K562 (cell line): Measurements from ENCODE around the gene CELF4. TPM values are rescaled to one million over a fixed set of nuclear protein-coding genes. Genes with fewer than 3 reads are reported as not detected.

Experiments
- ATAC-seq: fragments of 200-7000 bp; cut with Tn5 transposase; 3 replicates; pipeline ENCODE4 v1.9.1; 2020; ENCODE audit warnings: moderate library complexity
- BruUV-seq: library from RNA; stranded (reverse); fragments of 400-500 nt; replicated peaks from 2 replicates; lab custom pipeline; 2021; lab: Mats Ljungman, UMichigan
- CTCF ChIA-PET: fragments of 300-600 bp; formaldehyde crosslinking; extraction: SDS; loops from one replicate; lab custom pipeline; 2021; ENCODE audit warnings: low intra/inter-chr PET ratio; lab: Yijun Ruan, JAX
- POLR2A ChIA-PET: fragments of 300-600, 350-650 bp; sonication (Branson Sonifier 250); formaldehyde crosslinking; extraction: SDS; loops from one replicate; lab custom pipeline; 2021; ENCODE audit warnings: antibody characterized with exemption, inconsistent platforms; lab: Yijun Ruan, JAX
- DNase-seq, 4 experiments: peaks; one replicate each; pipeline versions ENCODE4 v3.0.0 to v3.0.0-alpha.2; 2011 to 2018; ENCODE audit warnings: low spot score in 3 of 4, mixed read lengths in 3 of 4; ENCODE audit errors: extremely low read depth in 1 of 4
- FAIRE-seq: peaks from 2 replicates; lab custom pipeline; 2011; peaks lifted over from hg19 to GRCh38; lab: Jason Lieb, UNC
- H2AFZ ChIP-seq: 2 replicates; pipeline ENCODE4 v1.6.0; 2011; ENCODE audit warnings: low read depth, low read length, control low read depth, inconsistent platforms
- H3K27ac ChIP-seq: fragments of 200-600 bp; 3 replicates; pipeline ENCODE4 v1.8.0; 2011; ENCODE audit warnings: low read depth, mild to moderate bottlenecking, control low read depth, inconsistent platforms, low read length, moderate library complexity, mixed read lengths; ENCODE audit errors: extremely low read depth
- H3K27me3 ChIP-seq, 2 experiments: fragments of 300-600 bp in 1 of 2; 2 replicates in 1 of 2; 3 replicates in 1 of 2; pipeline versions ENCODE4 v1.6.0 to v1.8.0; 2011; ENCODE audit warnings: inconsistent platforms in 2 of 2, low read length in 2 of 2, mild to moderate bottlenecking in 1 of 2, mixed read lengths in 1 of 2, moderate library complexity in 1 of 2; ENCODE audit not compliant: control insufficient read depth in 2 of 2, insufficient read depth in 2 of 2
- H3K36me3 ChIP-seq: fragments of 300-600 bp; 3 replicates; pipeline ENCODE4 v1.8.0; 2011; ENCODE audit warnings: mild to moderate bottlenecking, low read length, inconsistent platforms; ENCODE audit not compliant: control insufficient read depth, insufficient read depth
- H3K4me1 ChIP-seq, 2 experiments: fragments of 200-600 bp in 1 of 2; replicated peaks in 1 of 2; 2 replicates in 1 of 2; 3 replicates in 1 of 2; pipeline versions ENCODE4 v1.5.1 to v1.8.0; 2011; ENCODE audit warnings: inconsistent platforms in 2 of 2, low read length in 2 of 2, mild to moderate bottlenecking in 1 of 2, mixed read lengths in 1 of 2, moderate library complexity in 1 of 2; ENCODE audit not compliant: control insufficient read depth in 2 of 2, insufficient read depth in 2 of 2
- H3K4me2 ChIP-seq: 2 replicates; pipeline ENCODE4 v1.6.1; 2011; ENCODE audit warnings: low read length, control low read depth, inconsistent platforms, mixed read lengths; ENCODE audit not compliant: insufficient read depth
- H3K4me3 ChIP-seq: fragments of 200-600 bp; sonication (generic), shearing (Covaris generic); 2 replicates; pipeline ENCODE4 v1.5.1; 2016; ENCODE audit warnings: control low read depth, inconsistent platforms
- H3K79me2 ChIP-seq: fragments of 200-600 bp; 3 replicates; pipeline ENCODE4 v1.8.0; 2011; ENCODE audit warnings: low read length, inconsistent platforms; ENCODE audit not compliant: control insufficient read depth, insufficient read depth
- H3K9ac ChIP-seq, 2 experiments: 2 replicates each; pipeline versions ENCODE4 v1.6.0 to v1.6.1; 2011; ENCODE audit warnings: low read depth in 2 of 2, low read length in 2 of 2, control low read depth in 1 of 2, inconsistent platforms in 1 of 2, mild to moderate bottlenecking in 1 of 2, mixed read lengths in 1 of 2; ENCODE audit not compliant: insufficient read depth in 1 of 2
- H3K9me1 ChIP-seq: one replicate; pipeline ENCODE4 v1.6.0; 2011; ENCODE audit warnings: inconsistent platforms, mild to moderate bottlenecking, low read length, moderate library complexity; ENCODE audit not compliant: control insufficient read depth, insufficient read depth
- H3K9me3 ChIP-seq: replicated peaks from 2 replicates; pipeline ENCODE4 v1.5.1; 2011; ENCODE audit warnings: low read depth, low read length, inconsistent platforms; ENCODE audit not compliant: control insufficient read depth, insufficient read depth
- H4K20me1 ChIP-seq: replicated peaks from 2 replicates; pipeline ENCODE4 v1.6.1; 2011; ENCODE audit warnings: low read length, inconsistent platforms, mixed read lengths; ENCODE audit not compliant: control insufficient read depth, insufficient read depth
- AFF4 ChIP-seq: sonication (generic); formaldehyde crosslinking; IDR thresholded peaks from 2 replicates; pipeline ENCODE4 v1.8.0; 2023; ENCODE audit warnings: mild to moderate bottlenecking, missing genetic modification reagents
- C11orf30 ChIP-seq: fragments of 450-650 bp; IDR thresholded peaks from 2 replicates; pipeline ENCODE4 v1.6.1; 2016; ENCODE audit warnings: low read depth, mild to moderate bottlenecking
- CHD4 ChIP-seq: fragments of 200-600 bp; sonication (generic); IDR thresholded peaks from 3 replicates; pipeline ENCODE4 v1.6.1; 2012; ENCODE audit warnings: low read depth, mild to moderate bottlenecking, mixed read lengths, low read length, inconsistent platforms; ENCODE audit not compliant: insufficient read depth, insufficient replicate concordance, poor library complexity, severe bottlenecking
- CLOCK ChIP-seq: fragments of 250-450 bp; sonication (Bioruptor Pico); IDR thresholded peaks from 2 replicates; pipeline ENCODE4 v1.4.0; 2020; ENCODE audit warnings: mild to moderate bottlenecking, moderate library complexity, borderline replicate concordance
- CREB3 ChIP-seq: fragments of 450-650 bp; conservative IDR thresholded peaks from 2 replicates; pipeline ENCODE4 v1.6.1; 2016; ENCODE audit warnings: missing genetic modification characterization, low read depth, mild to moderate bottlenecking, missing compliant biosample characterization, moderate library complexity
- DNMT1 ChIP-seq: fragments of 450-650 bp; IDR thresholded peaks from 2 replicates; pipeline ENCODE4 v1.6.1; 2016; ENCODE audit warnings: antibody characterized with exemption, mild to moderate bottlenecking
- E2F4 ChIP-seq: sonication (generic); formaldehyde crosslinking; IDR thresholded peaks from 2 replicates; pipeline ENCODE4 v1.8.0; 2022; ENCODE audit warnings: mild to moderate bottlenecking, low read depth, missing genetic modification reagents
- ELK1 ChIP-seq: sonication (generic); formaldehyde crosslinking; IDR thresholded peaks from 2 replicates; pipeline ENCODE4 v1.8.1; 2022; ENCODE audit warnings: missing genetic modification reagents
- NFATC3 ChIP-seq: fragments of 450-650 bp; IDR thresholded peaks from 2 replicates; pipeline ENCODE4 v1.6.1; 2017; ENCODE audit warnings: mild to moderate bottlenecking
- POLR2AphosphoS2 ChIP-seq: IDR thresholded peaks from 2 replicates; pipeline ENCODE4 v1.6.1; 2012; ENCODE audit warnings: low read length, improper control_type of control experiment
- TCF7 ChIP-seq: sonication (generic); IDR thresholded peaks from 2 replicates; pipeline ENCODE4 v1.6.1; 2016; ENCODE audit warnings: antibody characterized with exemption, borderline replicate concordance
- ZBTB8A ChIP-seq: fragments of 450-650 bp; IDR thresholded peaks from 2 replicates; pipeline ENCODE4 v1.6.1; 2018; ENCODE audit warnings: mild to moderate bottlenecking, moderate library complexity; ENCODE audit not compliant: partially characterized antibody
- ZC3H8 ChIP-seq: fragments of 450-650 bp; IDR thresholded peaks from 2 replicates; pipeline ENCODE4 v1.6.1; 2017
- WGBS: fragments of 100-300 bp; shearing (Covaris generic); methylation state at CpG from one replicate; pipeline ENCODE4 v1.1.6; 2016; ENCODE audit warnings: low coverage, mixed read lengths; ENCODE audit not compliant: insufficient coverage; ENCODE audit errors: missing lambda C conversion rate; 5-methylcytosine and 5-hydroxymethylcytosine counted together
- in situ Hi-C: fragments of 300-500 bp; cut with MboI; formaldehyde crosslinking; loops from 4 replicates; pipeline ENCODE4 v1.15.0; 2018; ENCODE audit warnings: inconsistent platforms, mixed read lengths
- intact Hi-C: fragments of 100-400 bp; cut with micrococcal nuclease; formaldehyde crosslinking; loops from 2 replicates; pipeline ENCODE4 v1.14.2; 2022
- polyA plus RNA-seq, 8 experiments: library from polyadenylated mRNA; depleted of rRNA in 4 of 8; stranded (reverse) in 5 of 8; unstranded in 3 of 8; fragments of >200 nt; fragmentation: Nextera tagmentation in 2 of 8; fragmentation: Illumina TruSeq in 1 of 8; extraction: Ambion mirVana in 2 of 8; extraction: Trizol in 1 of 8; gene quantifications; 2 replicates each; pipeline versions ENCODE4 v1.2.1 to v1.2.3, GENCODE V29; 2011 to 2014; ENCODE audit warnings: inconsistent platforms in 1 of 8, missing spikeins in 1 of 8
- total RNA-seq, 7 experiments: library from RNA; depleted of rRNA in 6 of 7; stranded (reverse); fragments of >200 nt in 6 of 7; fragmentation: Illumina TruSeq in 2 of 7; extraction: Trizol in 2 of 7; gene quantifications; 2 replicates each; pipeline versions ENCODE4 v1.2.1 to v1.2.3, GENCODE V29; 2011 to 2021; ENCODE audit warnings: low replicate concordance in 1 of 7

The CELF4 gene
- total and polyA plus RNA-seq, 9 of the 15 experiments (the other 6 are each of a cell fraction or from before 2014, with no cell fraction given): 0.04 to 0.24 (median 0.07) TPM; not detected in 3

DNA sequence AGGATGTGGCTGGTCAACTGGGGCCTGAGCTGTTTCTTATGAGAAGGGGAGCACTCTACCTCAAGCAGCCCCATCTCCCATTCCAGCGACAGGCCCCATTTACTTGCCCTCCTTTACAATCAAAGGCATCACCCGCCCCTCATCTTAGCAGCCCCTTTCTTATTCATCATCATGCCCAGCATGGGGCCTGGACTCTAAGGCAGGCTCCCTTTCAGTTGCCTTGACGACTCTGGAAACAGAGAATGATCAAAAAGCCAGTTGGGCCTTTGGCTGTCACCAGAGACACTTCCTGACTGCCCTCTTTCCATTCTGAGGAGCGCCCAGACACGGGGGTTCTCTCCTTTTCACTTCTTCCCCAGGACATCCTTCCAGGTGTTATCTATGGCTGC, 11.2 kb downstream of the CELF4 start:
- POLR2A ChIA-PET: no interaction called here
- TF ChIP-seq ZC3H8 (no peak), ZBTB8A (no peak), E2F4 (no peak), ELK1 (CRISPR knock-in tag) (no peak), DNMT1 (no peak), TCF7 (no peak), CLOCK (CRISPR knock-in tag) (no peak), CREB3 (tag) (no peak), CHD4 (no peak), C11orf30 (no peak), AFF4 (CRISPR knock-in tag) (no peak), NFATC3 (no peak), POLR2AphosphoS2 (no peak)

More for the DNA sequence above, 11.2 kb downstream of the CELF4 start:
- Histone ChIP-seq H3K27me3 (no peaks in the 10 kb centered on the region), H3K9ac (no peak overlapping the region), H3K4me3 (no peak overlapping the region), H3K9me1 (no peaks in the 10 kb centered on the region), H3K4me2 (no peak overlapping the region), H3K27ac (no peak overlapping the region), H4K20me1 (no peaks in the 10 kb centered on the region), H3K4me1 (no peaks in the 10 kb centered on the region), H2AFZ (no peak overlapping the region), H3K79me2 (no peaks in the 10 kb centered on the region), H3K36me3 (no peaks in the 10 kb centered on the region), H3K9me3 (no peaks in the 10 kb centered on the region)
- FAIRE-seq: no peak
- in situ Hi-C loops (no loop called here), intact Hi-C loops (no loop called here)
- CTCF ChIA-PET: no interaction called here
- no peak for DNase-seq
- WGBS: 0% methylated on average over 5 of the region's 5 CpGs
- BruUV-seq: no TSS peak
- no peak for ATAC-seq
